Fibroblast of skin of right quadriceps (primary cell): ENCODE data around the gene ATE1.
"Not testable (repeated sequence)": the region's sequence is repeated elsewhere in the genome, so short reads cannot be mapped to it uniquely, and the experiment has no call there.

Experiments
- DNase-seq: peaks from one replicate; pipeline ENCODE4 v3.0.0-alpha.2; 2013

Gene ATE1

DNA sequence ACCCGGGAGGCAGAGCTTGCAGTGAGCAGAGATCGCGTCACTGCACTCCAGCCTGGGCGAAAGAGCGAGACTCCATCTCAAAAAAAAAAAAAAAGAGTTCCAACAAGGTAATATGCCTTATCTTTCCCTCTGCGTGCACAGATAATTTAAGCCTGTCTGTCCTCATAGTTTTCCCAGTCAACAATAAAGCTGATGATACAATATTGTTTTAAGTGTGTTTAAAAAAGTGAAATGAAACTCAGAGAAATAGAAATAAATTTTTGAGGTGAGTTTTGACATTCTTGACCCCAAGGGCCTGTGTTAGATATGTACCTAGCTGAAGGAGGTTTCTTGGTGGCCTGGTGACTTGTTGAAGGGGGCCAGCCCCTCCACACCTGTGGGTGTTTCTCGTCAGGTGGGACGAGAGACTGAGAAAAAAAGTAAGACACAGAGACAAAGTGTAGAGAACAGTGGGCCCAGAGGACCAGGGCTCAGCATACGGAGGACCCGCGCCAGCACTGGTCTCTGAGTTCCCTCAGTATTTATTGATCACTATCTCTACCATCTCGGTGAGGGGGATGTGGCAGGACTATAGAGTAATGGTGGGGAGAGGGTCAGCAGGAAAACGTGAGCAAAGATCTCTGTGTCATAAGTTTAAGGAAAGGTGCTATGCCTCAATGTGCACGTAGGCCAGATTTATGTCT is 1.9 kb upstream of the ATE1 start:
- not testable (repeated sequence) for DNase-seq

DNA sequence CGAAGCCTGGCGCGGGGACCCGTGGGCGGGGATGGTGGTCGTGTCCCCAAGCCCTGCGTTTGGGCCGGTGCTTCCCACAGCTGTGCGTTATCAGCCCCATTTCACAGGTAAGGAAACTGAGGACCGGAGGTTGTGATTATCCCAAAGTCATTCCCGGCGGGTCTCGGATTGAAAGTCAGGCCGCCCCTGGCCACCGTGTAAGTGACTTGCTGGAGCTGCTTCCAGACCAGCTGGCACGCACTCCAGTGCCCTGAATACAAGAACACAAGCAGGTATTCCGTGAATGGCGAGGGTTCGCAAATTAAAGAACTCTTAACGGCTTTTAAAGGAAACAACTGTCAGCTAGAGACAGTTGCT is 675 bp upstream of the ATE1 start:
- no peak for DNase-seq

DNA sequence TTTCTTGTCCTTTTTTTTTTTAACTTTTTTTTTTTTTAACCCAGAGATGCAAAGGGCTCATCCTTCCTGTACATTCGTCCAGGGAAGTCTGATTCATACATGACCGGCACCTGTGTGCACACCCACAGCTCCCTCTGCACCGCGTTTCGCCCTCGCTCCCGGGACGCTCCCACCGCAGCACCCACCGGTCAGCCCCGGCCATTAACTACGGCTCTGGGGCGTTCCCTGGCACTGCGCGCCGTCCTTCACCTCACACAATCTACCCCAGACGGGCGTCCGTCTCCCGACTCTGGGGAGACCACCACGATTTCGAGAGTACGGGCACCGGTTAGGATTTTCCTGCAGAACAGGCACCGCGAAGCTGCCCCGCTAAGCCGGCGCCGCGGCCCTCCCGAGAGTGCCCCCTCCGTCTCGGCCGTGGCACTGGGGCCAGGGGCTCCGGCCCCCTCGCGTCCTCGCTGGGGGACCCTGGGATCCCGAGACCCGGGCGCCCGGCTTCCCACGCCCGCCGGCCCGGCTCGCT is 452 bp downstream of the ATE1 start:
- peak; percentile 31 for DNase-seq

DNA sequence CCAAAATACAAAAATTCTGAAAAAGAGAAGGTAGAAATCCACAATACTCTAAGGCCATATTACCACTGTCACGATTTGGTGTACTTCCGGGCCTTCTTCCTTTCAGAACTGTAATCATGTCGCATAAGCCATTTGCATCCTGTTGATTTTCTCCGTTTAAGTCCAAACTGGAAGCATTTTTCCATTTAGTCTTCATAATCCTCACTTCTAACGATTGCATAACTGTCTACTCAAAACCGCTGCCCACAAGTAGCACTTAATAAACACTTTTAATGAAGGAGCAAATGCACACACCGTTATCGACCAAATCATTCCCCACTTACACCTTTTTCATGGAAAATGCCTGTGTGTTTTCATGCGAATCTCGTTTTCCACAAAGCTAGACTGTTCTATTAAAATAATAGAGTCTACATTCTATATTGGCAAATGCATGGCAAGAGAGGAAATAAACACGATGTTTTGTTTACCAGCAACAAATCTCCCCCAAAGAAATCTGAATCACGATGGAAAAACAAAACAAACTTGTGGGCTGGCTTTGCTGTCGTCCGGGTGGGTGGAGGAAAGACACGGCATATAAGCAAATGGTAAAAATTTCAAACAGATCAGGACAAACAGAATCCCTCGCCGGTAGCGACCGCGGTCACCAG is 1.0 kb downstream of the ATE1 start:
- DNase-seq: peak; percentile 8

DNA sequence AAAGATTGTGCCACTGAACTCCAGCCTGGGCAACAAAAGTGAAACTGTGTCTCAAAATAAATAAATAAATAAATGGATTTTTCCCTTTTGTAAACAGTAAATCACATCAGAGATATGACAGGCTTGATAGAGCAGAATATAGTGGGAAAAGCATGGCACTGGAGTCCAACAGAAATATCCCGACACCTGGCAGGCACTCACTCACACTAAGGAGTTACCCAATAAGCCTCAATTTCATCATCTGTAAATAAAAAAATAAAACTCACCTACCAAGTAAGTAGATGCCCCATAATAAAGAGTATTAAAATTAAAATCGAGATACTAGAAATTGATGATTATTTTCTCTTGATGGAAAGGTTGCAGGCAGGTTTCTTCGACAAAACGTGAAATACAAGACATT is 1.7 kb downstream of the ATE1 start:
- DNase-seq: no peak

DNA sequence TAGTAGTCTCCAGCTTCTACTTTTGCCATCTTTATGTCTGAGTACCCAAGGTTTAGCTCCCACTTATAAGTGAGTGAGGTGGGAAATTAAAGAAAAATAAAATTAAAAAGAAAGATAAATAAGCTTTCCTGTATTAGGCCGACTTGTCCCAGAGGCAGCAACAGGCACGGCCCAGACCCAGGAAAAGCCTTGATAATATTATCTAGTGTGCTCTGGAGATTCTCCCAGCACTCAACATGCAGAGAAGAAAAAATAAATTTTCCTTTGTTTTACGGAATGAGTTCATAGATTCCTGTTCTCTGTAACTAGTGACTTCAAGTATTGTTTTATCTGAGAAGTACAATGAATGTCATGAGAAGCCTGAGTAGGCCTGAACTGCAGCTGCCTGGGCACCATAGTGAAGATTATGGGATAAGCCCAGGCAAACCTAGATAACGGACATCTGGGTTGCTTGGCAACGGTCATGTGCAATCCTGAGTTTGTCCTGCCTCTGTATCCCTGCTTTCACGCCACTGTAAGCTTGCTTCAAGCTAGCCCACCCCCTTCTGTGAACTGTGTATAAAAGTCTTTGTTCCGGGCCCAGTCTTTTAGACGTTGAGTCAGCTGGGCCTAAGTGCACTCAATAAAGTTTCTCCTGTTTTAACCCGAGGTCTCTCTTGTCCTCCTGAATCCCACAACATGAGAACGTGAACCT is 6.4 kb downstream of the ATE1 start:
- no peak for DNase-seq

DNA sequence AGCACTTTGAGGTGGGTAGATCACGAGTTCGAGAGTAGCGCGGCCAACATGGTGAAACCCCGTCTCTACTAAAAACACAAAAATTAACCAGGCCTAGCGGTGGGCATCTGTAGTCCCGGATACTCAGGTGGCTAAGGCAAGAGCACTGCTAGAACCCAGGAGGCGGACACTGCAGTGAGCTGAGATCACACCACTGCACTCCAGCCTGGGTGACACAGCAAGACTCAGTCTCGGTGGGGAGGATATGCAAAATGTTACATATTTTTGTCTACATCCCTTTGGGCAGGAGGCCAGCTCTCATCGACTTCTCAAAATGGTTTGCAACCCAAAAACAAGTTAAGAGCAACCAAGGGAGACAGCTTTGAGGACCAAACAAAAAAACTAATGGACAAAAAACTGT is 8.2 kb downstream of the ATE1 start:
- DNase-seq: no peak

DNA sequence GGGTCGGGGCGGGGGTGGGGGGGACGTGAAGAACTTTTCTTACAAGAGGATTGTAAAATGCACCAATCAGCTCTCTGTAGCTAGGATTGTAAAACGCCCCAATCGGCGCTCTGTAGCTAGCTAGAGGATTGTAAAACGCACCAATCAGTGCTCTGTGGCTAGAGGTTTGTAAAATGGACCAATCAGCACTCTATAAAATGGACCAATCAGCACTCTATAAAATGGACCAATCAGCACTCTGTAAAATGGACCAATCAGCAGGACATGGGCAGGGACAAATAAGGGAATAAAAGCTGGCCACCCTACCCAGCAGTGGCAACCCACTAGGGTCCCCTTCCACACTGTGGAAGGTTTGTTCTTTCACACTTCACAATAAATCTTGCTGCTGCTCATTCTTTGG is 9.0 kb downstream of the ATE1 start:
- not testable (repeated sequence) for DNase-seq

DNA sequence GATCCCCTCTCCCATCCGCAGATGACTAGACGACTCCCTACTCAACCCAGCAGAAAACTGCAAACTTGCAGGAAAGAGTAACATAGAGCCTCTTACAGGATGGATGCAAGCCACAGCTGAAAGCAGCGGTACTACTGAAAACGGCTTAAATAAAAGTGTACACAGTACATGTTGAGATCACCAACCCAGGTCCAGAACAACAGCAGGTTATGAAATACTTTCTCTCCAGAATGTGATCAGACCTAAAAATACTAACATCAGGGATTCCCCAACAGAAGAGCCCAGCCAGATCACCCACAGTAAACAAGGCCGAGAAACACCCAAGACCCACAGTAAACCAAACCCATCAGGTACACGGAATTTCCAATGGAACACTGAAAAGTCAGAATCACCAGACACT is 13.2 kb downstream of the ATE1 start:
- no peak for DNase-seq

DNA sequence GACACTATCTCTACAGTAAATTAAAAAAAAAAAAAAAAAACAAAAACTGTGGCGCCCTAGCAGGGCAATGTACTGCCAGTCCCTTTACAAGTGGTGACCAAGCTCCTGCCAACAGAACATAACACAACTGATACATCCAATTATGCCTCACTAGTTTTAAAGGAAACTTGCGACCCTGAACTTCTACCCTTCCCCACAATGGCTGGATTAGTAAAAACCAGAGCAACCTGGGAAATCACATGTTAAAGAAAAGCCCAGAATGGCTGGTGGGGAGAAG is 16.5 kb downstream of the ATE1 start:
- DNase-seq: no peak

DNA sequence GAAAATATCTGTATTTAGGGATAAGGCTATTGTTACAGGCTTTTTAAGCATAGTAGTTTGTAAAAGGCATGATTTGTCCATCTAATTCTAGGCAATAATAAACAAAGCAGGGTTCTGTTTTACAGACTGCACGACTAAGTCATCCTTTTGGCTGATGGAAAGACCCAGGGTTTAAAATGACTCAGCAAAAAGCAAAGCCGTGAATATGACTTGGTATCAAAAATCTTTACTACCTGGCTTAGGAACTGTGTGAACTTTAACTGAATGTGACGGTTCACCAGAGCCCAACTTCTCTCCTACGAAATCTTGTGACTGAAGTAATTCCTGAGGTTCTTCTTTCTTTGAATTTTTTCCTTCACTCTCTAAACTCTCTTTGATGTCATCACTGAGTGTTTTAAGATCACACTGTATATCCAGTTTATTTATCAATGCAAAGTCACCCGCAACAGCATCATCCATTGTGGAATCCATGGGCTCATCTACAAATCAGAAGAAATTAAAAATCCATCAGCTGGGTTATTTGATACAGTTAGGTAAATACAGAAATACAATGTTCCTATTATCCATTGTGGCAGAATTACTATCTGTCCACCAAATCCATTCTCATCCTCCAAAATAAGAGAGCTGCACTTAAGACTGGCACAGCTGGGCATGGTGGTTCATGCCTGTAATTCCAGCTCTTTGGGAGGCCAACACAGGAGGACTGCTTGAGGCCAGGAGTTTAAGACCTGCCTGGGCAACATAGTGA is 17.0 kb downstream of the ATE1 start:
- DNase-seq: peak; percentile 9

DNA sequence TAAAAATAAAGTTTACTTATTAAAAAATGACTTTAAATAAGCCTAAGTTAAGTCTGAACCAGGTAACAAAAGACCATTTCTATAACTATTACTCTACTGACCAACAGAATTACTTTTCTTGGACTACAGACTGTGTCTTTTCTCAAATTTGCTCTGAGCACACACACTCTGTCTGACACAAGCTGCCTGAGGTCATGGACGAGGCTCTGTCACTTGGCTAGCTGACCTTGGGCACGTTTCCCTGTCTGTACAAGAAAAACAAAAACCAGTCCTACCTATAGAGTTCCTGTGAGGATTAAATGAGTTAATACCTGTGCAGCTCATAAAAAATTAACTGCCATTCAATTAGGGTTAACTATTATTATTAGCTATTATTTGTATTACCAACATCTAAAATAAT is 22.9 kb downstream of the ATE1 start:
- DNase-seq: no peak

DNA sequence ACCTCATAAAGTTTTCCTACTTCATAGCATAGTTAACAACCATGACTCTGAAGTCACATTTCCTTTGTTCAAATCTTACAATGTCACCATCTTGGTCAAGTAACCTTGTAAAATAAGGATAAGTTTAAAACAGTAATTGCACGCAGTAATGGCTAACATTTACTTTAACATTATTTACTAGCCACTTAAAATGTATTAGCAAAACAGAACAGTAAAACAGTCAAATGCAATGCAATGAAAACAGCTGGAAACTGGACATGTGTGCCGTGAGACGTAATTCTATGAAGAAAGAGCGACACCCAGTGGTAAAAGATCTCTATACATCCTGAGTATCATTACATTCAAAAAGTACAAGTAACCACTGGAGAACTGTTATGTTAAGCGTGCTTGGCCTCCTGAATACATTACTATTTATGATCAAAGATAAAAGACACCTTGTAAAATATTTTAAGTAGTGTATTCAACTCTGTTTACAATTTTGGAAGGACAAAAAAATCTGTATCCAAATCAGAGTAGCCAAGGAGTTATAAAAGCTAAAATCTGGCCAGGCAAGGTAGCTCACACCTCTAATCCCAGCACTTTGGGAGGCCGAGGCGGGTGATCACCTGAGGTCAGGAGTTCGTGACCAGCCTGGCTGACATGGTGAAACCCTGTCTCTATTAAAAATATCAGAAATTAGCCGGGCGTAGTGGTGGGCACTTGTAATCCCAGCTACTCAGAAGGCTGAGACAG is 27.2 kb downstream of the ATE1 start:
- DNase-seq: peak; percentile 61

DNA sequence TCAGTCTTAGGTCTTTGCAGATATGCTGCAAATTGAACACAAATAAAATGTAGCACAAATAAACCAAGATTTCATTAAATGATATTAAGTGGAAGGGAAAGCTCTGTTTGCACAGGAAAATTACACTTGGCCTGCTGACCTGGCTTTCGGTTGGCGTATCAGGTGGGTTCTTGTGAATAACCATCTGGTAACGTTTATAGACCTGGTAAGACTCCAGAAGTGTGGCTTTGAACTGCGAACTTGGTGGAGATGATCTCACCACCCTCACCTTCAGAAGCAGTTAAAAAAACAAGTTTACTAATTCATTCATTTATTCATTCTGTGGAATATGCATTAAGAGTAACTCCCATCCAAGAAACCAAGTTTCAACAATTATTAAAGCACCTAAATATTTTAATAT is 28.1 kb downstream of the ATE1 start:
- DNase-seq: no peak

DNA sequence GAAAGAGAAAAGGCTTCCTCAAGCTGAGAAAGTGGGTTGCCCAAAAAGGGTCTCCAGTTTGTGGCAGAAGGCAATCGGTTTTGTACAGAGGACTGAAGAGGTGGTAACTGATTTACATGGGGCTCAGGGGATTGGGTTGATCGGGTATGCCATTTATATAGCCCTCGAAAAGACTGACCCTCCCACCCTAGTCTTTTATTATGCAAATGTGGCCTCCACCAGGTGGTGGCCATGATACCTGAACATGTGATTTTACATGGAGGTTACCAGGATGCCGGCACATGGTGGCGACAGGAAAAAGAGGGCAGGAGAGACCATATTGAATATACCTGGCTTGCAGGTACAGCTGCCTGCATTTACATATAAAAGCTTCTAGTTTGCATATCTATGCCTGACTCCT is 36.7 kb downstream of the ATE1 start:
- DNase-seq: no peak

DNA sequence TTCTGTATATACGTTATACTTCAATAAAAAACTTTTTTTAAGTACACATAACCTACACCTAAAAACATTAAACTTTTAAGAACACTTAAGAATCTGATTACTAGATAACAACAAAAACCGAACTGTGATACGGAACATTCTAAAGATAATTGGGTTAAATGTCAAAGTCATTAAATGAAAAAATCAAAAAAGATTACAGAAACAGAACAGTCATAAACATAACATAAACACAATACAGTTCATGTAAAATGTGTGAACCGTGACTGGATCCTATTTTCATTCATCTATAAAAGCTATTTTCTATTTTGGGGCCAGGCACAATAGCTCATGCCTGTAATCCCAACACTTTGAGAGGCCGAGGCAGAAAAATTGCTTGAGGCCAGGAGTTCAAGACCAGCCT is 38.6 kb downstream of the ATE1 start:
- DNase-seq: no peak

DNA sequence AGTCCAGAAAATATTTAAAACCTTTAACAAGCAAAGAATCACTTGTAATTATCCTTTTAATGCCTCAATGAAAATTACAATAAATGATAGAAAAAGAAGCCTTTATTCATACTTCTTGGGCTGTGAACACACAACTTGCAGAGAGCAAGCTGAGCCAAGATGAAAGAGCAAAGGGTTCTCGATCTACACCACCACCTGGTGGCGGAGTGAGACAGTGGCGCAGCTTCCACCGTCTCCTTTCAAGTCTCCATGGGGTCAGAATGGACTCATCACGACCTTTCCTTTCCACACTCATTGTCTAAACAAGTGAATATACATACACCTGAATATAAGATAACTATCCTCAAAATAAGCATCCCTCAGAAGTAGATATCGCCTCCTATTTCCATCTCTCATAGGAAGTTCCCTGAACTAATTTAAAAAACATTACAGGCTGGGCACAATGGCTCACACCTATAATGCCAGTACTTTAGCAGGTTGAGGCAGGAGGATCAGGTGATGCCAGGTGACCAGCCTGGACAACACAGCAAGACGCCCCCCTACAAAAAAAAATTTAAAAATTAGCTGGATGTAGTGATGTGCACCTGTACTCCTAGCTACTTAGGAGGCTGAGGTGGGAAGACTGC is 40.7 kb downstream of the ATE1 start:
- DNase-seq: peak; percentile 58

DNA sequence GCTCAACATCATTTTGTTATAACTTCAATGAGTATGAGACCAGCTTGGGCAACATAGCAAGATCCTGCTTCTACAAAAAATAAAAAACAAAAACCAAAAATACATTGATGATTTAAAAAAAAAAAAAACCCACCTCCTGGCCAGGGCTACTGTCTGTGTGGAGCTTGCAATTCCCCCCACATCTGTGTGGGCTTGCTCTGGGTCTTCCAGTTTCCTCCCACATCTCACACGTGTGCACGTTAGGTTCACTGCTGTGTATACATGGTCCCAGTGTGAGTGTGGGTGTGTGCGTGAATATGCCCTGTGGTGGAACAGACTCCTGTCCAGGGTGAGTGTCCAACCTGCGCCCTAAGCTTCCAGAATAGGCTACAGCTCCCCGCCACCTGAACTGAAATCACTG is 41.6 kb downstream of the ATE1 start:
- DNase-seq: no peak

DNA sequence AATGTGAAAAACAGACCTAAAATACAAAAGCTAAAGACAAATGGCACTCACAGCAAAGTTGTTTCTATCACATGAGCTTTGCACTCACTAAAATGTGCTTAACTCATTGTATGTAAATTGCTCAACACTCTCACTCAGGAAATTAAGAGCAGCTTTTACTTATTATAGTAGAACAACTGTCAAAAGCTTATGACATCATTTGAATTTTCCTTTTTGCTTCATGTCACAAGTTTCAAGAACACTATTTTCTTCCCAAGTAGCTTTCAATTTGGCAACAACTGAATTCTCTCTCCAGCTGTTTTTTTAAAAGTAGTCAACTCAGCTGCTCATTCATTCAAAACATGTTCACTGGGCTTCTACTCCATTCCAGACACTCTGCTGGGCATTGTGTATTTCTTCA is 46.9 kb downstream of the ATE1 start:
- DNase-seq: peak; percentile 28

DNA sequence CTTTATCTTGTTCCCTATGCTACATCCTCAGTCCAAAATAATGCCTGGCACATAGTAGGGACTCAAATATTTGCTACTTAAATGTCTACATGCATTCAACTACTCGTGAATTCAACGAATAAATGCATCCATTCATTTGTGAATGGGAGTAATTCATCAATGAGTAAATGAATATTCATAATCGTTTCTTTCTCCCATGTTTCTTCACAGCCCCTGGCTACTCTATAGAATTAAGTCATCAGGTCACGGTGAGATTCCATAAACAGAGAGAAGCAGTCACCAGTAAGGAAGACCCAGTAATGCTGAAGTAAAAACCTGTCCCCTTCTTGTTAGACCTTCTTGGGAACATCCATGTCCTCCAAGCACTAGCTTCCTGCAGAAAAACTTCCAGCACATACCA is 48.4 kb downstream of the ATE1 start:
- DNase-seq: no peak

DNA sequence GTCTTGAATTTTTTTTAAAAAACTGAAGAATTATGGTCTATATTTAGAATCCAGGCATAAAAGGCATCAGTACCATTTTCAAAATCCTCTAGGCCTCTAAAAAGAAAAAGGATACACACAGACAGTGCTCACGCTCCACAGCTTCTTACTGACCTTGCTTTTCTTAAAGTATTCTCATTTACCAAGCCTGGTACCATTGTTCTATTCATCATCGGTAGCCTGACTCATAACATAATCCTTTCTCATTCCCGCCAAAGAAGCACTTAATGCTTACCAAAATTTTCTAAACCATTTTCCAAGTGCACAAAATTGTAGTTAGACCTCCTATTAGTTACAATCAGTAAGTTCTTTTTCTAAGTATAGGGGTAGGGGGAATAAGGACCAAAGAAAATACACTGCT is 54.6 kb downstream of the ATE1 start:
- no peak for DNase-seq

DNA sequence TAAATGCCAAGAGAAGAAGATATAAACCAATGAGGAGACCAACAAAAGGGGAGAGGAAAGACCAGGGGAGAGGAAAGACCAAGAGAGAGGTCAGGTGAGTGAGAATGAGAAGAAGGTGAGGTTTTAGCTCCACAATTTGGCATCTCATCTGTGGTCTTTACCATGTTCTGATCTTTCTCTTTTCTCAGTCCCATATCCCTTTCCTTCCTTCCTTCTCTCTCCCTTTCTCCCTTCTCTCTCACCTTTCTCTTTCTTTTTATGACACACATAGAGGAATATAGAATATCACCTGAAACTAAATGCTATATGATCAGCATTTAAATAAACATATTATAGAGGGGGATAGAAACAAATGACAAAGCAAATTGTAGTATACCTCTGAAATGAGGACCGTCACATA is 57.4 kb downstream of the ATE1 start:
- DNase-seq: no peak

DNA sequence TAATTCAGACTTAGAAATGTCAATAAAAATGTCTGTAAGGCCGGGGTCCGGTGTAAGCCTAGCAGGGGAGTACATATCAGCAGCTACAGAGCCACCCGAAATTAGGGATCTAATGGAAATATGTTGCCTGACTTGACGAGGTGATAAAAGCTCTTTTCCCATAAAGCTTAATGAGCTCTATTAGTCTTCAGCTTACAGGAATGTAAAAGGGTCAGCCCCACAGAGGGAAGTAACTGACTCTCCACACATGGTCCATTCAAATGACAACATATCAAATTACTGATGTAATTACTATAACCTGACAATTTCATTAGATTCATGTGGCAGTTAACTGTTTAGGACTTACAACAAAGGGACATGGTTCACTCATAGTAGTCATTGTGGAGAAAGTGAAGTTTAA is 62.3 kb downstream of the ATE1 start:
- DNase-seq: peak; percentile 7
